ENCODE data around the gene TRUB2.
A peak's percentile ranks its signal among the peaks of the same experiment; 100 is the strongest.
"Not testable (repeated sequence)": the region's sequence is repeated elsewhere in the genome, so short reads cannot be mapped to it uniquely, and the experiment has no call there.

The TRUB2 gene

DNA sequence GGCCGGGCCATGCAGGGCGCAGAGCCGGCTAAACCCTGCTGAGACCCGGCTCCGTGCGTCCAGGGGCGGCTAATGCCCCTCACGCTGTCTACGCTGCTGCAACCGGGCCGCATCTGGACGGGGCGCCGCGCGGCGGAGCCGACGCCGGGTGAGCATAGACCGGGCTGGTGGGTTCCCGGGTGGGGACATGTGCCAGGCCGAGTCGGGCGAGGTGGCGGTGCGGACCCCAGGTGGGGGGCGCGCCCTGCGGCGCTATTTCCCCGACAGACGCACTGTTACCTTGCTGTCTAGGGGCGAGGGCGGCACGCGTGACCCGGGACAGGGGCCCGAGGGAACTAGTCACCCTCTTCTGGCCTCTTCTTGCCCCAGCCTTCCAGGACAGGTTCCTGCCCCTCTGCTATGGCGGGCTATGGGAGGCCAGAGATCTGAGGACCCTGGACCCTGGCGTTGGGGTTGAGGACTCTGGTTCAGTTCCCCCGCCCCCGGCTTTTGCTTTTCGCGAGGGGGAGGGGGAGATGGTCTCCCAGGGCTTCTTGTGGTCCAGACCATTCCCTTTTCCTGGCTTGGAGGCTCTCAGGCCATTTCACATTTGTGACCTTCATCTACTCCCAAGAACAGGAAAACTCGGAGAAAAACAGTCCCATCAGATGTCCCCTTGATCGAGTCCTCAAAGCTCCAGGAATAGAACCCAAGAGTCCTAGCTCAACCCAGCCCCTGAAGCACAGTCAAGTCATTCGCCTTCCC lies 18.6 kb upstream of the TRUB2 start:
- DNase-seq (ENCODE audit: low read depth) = no peak

- peak; percentile 65 for DNase-seq (ENCODE audit: low read depth)
Measured at GRCh38 chr9:128339761-128340690, 17.8 kb upstream of the TRUB2 start, which contains the start of gene SLC27A4. Gene SLC27A4 (plus strand): TSS chr9:128340527. CDS start chr9:128343133, 2,606 bp downstream.

DNA sequence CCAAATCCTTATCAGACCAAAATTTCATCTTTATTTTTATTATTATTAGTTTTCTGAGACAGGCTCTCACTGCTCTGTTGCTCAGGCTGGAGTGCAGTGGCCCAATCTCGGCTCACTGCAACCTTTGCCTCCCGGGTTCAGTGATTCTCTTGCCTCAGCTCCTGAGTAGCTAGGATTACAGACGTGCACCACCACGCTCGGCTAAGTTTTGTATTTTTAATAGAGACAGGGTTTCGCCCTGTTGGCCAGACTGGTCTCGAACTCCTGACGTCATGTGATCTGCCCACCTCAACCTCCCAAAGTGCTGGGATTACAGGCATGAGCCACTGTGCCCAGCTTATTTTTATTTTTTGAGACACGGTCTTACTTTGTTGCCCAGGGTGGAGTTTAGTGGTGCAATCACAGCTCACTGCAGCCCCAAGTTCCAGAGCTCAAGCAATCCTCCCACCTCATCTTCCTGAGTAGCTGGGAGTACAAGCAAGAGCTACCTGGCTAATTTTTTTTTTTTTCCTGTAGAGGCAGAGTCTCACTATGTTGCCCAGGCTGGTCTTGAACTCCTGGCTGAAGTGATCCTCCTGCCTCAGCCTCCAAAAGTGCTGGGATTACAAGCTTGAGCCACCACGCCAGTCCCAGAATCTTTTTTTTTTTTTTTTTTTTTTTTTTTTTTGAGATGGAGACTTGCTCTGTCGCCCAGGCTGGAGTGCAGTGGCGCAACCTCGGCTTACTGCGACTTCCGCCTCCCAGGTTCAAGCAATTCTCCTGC lies 16.8 kb upstream of the TRUB2 start:
- not testable (repeated sequence) for DNase-seq (ENCODE audit: low read depth)

GRCh38 chr9:128337936-128338335 lies 15.7 kb upstream of the TRUB2 start:
- no peak for DNase-seq (ENCODE audit: low read depth)

DNA sequence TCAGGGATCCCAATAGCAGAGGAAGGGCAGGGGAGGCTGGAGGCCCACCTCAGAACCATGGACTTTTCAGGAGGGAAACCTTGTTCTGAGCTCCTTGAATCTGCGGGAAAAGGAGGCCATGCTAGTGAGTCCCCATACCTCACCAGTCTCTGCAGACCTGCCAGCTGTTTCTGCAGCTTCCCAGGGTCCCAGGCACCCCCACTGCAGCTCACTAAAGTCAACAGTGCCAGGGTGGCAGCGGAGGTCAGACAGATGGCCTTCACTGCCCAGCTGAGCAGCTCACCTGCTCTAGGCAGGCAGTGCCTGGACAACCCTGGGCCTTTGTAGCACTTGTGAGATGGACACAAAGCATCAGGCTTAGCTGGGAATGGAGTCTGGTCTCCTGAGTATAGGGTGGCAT lies 13.7 kb upstream of the TRUB2 start:
- DNase-seq (ENCODE audit: low read depth) = no peak

- no peak for DNase-seq (ENCODE audit: low read depth)
Measured at GRCh38 chr9:128335161-128335560, 12.9 kb upstream of the TRUB2 start.

DNA sequence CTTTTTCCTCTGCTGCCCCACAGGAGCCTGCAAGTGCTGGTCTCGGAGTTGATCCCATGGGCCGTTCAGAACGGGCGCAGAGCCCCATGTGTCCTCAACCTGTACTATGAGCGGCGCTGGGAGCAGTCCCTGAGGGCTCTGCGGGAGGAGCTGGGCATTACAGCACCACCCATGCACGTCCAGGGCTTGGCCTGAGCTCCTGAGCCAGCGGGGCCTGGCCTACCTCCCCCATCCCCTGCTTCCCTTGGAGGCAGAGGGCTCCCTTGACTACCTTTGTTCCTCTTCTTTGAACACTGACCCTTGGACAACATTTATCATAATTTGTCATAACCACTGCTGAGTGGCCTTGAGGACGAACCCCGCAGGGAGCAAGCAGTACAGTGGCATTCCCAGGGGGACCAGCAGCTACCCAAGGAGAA lies 11.2 kb upstream of the TRUB2 start:
- DNase-seq (ENCODE audit: low read depth) = no peak

- no peak for DNase-seq (ENCODE audit: low read depth)
Measured at GRCh38 chr9:128325629-128326028, 3.4 kb upstream of the TRUB2 start.

DNA sequence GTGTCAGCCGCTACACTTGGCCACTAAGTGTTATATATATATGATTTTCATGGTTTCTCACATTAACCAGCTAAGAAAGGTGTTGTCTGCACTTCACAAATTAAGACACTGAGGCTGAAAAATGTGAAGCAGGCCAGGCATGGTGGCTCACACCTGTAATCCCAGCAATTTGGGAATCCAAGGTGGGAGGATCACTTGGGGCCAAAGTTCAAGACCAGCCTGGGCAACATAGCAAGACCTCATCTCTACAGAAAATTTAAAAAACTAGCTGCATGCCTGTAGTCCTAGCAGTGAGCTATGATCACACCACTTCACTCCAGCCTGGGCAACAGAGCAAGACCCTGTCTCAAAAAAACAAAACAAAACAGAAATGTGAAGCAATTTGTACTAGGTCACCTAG lies 2.2 kb upstream of the TRUB2 start:
- no peak for DNase-seq (ENCODE audit: low read depth)

DNA sequence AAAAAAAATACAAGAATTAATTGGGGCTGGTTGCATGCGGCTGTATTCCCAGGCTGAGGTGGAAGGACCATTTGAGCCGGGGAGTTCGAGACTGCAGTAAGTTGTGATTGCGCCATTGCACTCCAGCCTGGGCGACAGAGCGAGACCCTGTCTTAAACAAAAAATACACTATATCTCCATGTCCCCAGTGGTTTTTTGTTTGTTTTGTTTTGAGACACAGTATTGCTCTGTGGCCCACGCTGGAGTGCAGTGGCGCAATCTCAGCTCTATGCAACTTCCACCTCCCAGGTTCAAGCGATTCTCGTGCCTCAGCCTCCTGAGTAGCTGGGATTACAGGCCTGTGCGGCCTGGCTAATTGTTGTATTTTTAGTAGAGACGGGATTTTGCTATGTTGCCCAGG lies 1.5 kb upstream of the TRUB2 start:
- no peak for DNase-seq (ENCODE audit: low read depth)

- no peak for DNase-seq (ENCODE audit: low read depth)
Measured at GRCh38 chr9:128323212-128323730, 1.0 kb upstream of the TRUB2 start.

DNA sequence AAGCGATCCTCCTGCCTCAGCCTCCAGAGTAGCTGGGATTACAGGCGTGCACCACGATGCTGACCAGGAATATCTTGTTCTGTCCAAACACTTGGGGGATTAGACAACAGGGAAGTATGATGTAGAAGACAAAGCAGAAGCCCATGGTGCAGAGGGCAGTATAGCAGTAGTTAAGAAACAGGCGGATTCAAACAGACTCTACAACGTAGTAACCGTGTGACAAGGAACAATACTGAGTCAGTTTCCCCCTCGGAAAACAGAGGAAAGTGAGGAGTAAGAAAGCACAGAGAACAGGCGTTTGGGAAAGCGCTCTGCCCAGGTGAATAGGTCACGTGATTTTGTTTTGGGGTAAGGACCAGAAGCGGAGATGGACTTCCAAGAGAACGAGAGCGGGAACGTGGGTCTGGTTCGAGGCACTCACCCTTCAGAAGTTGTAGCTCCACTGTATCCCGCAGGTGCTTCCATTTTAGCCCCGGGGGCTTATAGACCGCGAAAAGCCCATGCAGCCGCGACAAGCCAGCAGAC lies 306 bp downstream of the TRUB2 start:
- no peak for DNase-seq (ENCODE audit: low read depth)

- no peak for DNase-seq (ENCODE audit: low read depth)
Measured at GRCh38 chr9:128321343-128321742, 904 bp downstream of the TRUB2 start.

DNA sequence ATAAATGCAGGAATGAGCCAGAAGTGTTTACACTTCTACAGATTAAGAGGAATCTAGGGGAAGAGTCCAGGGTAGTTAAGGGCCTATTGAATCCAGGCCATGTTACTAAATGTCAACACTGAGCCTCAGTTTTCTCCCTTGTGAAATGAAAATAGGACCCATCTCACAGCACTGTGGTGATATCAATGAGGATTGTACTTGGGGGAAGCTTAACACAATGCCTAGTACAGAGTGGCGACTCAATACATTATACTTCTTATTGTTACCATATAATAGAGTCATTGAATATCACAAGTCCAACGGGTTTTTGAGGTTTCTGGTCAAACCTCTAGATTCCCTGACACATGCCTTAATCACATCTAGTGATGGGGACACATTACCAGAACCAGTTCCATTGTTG lies 4.6 kb downstream of the TRUB2 start:
- no peak for DNase-seq (ENCODE audit: low read depth)

DNA sequence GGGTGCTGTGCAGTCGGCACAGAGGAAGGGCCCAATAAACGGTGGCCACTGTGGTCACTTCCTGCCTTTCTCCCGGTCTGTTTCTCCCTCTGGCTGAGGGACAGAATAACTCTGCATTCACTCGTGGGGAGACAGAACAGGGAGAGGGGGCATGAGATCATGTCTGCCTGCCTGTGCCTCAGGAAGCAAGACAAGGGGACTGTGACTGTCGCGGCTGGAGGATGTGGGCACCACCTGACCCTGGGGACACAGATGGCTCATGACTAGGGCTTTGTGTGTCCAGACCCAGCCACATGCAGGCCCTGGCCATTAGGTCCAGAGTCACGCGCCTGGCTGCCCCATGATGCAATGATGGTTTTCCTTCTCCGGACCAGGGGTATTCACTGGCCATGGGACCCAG lies 5.8 kb downstream of the TRUB2 start:
- no peak for DNase-seq (ENCODE audit: low read depth)

DNA sequence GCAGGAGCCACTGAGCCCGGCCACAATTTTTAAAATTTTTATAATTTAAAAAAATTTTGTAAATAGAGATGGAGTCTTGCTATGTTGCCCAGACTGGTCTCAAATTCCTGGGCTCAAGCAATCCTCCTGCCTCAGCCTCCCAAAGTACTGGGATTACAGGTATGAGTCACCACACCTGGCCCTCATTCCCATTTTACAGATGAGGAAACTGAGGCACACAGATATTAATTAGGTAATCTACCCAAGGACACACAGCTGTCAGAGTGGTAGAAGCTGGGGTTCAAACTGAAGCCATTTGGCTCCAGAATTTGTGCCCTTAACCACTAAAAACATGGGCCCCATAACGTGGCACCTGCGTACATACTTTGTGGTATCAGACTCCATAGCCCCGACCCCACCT lies 7.5 kb downstream of the TRUB2 start:
- DNase-seq (ENCODE audit: low read depth) = no peak

GRCh38 chr9:128310461-128310860 lies 11.8 kb downstream of the TRUB2 start:
- DNase-seq (ENCODE audit: low read depth) = no peak

- DNase-seq (ENCODE audit: low read depth) = no peak
Measured at GRCh38 chr9:128309551-128309950, 12.7 kb downstream of the TRUB2 start.

DNA sequence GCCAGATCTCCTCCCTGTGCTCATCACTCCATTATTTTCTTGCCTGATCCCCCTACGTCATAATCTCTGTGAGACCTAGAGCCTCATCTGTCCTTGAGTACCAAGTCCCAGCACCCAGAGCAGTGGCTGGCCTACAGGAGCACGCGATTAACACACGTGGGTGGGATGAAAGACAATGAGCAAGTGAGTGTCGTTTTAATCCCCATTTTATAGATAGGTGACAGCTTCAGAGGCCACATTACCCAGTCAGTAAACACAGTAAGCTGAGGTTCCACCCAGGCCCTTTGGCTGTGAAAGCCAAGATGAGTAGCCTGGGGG lies 17.3 kb downstream of the TRUB2 start:
- DNase-seq (ENCODE audit: low read depth) = no peak

DNA sequence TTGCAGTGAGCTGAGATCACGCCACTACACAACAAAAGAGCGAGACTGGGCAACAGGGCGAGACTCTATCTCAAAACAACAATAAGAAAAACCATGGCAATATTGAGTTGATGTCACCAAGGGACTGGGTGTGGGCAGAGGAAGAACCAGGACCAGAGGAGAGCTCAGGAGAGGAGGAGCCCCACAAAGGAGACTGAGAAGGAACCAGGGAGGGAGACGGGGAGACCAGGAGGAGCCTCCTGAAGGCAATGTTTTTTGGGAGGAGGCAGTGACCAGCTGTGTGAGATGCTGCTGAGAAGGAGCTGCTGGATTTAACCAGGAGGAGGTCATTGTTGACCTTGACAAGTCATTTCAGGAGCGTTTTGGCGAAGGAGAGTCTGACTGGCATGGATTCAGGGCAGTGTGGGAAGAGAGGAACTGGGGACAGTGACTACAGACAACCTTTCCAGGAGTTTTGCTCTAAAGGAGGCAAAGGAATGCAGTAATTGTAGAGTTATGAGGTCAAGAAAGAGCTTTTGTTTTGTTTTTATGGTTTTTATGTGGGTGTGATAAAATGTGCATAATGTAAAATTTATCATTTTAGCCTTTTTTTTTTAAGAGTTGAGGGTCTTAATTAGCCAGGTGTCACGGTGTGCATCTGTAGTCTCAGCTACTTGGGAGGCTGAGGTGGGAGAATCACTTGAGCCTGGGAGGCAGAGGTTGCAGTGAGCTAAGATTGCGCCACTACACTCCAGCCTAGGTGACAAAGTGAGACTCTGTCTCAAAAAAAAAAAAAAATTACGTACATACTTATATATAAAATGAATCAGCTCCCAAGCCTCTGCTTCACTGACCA lies 17.9 kb downstream of the TRUB2 start:
- no peak for DNase-seq (ENCODE audit: low read depth)

All from activated gamma-delta T cell treated with anti-CD3 and anti-CD28 coated beads, Interleukin-2, amount 50 U/mL, for 16 hours (primary cell).